ENCODE results near the gene MYG1. TPM values are rescaled to one million over a fixed set of nuclear protein-coding genes. Genes with fewer than 3 reads are reported as not detected.

Gene MYG1
- 55.6 TPM for total RNA-seq (2013)
- 10 to 100 TPM; 49.3 to 64.3 (median 55.7) TPM for polyA plus RNA-seq
- 19.1 and 23.9 TPM in 2 replicates for polyA minus RNA-seq
- 0 to 0.13 (median 0) reads per million in 11 experiments for total RNA-seq

DNA sequence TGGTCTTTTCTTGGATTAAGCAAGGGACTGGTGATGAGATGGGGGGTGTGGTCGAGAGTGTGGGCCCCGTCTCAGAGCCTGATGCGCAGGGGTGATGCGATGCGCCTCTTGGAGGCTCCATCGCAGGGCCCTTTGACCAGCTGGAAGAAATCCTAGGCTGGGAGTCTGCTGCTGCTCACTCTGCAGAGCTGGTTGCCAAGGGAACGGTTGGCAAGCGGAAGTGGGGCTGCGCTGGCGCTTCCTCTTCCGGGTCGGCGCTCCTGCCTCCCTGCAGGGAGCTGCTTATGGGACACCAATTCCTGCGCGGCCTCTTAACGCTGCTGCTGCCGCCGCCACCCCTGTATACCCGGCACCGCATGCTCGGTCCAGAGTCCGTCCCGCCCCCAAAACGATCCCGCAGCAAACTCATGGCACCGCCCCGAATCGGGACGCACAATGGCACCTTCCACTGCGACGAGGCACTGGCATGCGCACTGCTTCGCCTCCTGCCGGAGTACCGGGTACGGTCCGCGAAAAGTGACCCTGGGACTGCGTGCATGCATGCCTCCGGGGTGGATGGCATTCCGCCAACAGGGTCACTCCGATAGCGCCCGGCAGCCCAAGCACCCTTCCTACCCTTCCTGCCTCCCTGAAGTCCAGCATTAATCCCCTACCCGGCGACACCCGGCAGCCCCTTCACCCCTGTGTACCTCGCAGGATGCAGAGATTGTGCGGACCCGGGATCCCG is at the start of gene MYG1:
TSS of gene MYG1 (plus strand) at position 242 of the 727 bp plus-strand sequence. CDS start at position 285, 43 bp downstream.
- Histone ChIP-seq H3K9ac (ENCODE audit: insufficient read depth, low read length, poor library complexity, severe bottlenecking) (peak within 1 kb of the TSS; percentile 70), H3K36me3 (replicated peaks in 1 of 2; ENCODE audit: control insufficient read depth in 1 of 2, insufficient read depth in 2 of 2, low read length in 2 of 2) (peaks cover 25 to 28% of the 10 kb centered on the region in 2 donors), H3K4me3 (replicated peaks in 1 of 3; ENCODE audit: low read depth in 2 of 3, low read length in 3 of 3) (peak within 1 kb of the TSS; percentile 78 to 96 (median 90)), H4K20me1 (ENCODE audit: insufficient read depth, low read length) (peaks cover 6% of the 10 kb centered on the region), H3K27ac (ENCODE audit: low read depth in 1 of 2, low read length in 2 of 2) (peak within 1 kb of the TSS; percentile 97), H3K4me2 (replicated peaks; ENCODE audit: extremely low read depth, low read length, poor library complexity, severe bottlenecking) (peak within 1 kb of the TSS; percentile 96), H3K4me1 (ENCODE audit: control insufficient read depth in 1 of 2, insufficient read depth in 2 of 2, low read length in 2 of 2) (peaks cover 55 to 63% of the 10 kb centered on the region in 2 donors), H3K27me3 (ENCODE audit: control insufficient read depth in 2 of 2, insufficient read depth in 2 of 2, low read length in 2 of 2) (no peaks in the 10 kb centered on the region), H3K9me3 (replicated peaks in 1 of 2; ENCODE audit: control insufficient read depth in 1 of 2, insufficient read depth in 1 of 2, low read length in 2 of 2) (no peaks in the 10 kb centered on the region), H3K79me2 (ENCODE audit: insufficient read depth, low read length) (peaks cover 58% of the 10 kb centered on the region), H2AFZ (ENCODE audit: insufficient read depth, low read depth, low read length, poor library complexity, severe bottlenecking) (peak within 1 kb of the TSS; percentile 75)
- 2% methylated on average over 51 of the region's 51 CpGs for WGBS (ENCODE audit: insufficient coverage)
- Mint-ChIP-seq H3K27ac (peak within 1 kb of the TSS; percentile 99 to 100 (median 99)), H3K36me3 (peaks cover 22 to 59% of the 10 kb centered on the region in 2 donors), H3K4me3 (peak within 1 kb of the TSS; percentile 98 to 99), H3K4me1 (peaks cover 78% of the 10 kb centered on the region), H3K9me3 (peaks cover 0 to 3% (median 0%) of the 10 kb centered on the region in 7 donors), H3K27me3 (ENCODE audit: low read depth in 3 of 3) (no peaks in the 10 kb centered on the region)
- DNase-seq = peak; percentile 82 to 85 (median 84)
- intact Hi-C loops (cut with micrococcal nuclease) = loop anchor here in 1 of 2 donors (2.0 to 5.0 kb wide), 3 partner anchors 21 to 153 kb away; partner anchors contain the start of genes AAAS and PCBP2
- TF ChIP-seq CTCF (IDR thresholded peaks at IDR 0.05) = peak; percentile 22

- peaks cover 43% of the 10 kb centered on the region for H3K4me1 Mint-ChIP-seq
- H3K36me3 Mint-ChIP-seq = peaks cover 12 to 23% of the 10 kb centered on the region in 2 donors
- WGBS (ENCODE audit: insufficient coverage) = 0% methylated on average over 37 of the region's 51 CpGs
- intact Hi-C loops (cut with micrococcal nuclease) = loop anchor here (2.0 to 5.0 kb wide), 2 partner anchors 34 to 35 kb away; no protein-coding TSS in a partner anchor
- peak overlapping the region; percentile 90 for H3K9ac ChIP-seq (ENCODE audit: insufficient read depth, low read length, poor library complexity, severe bottlenecking)
- peak overlapping the region; percentile 95 for H2AFZ ChIP-seq (ENCODE audit: insufficient read depth, low read depth, low read length, poor library complexity, severe bottlenecking)
- peak; percentile 54 to 71 (median 69) for DNase-seq
- H3K27me3 Mint-ChIP-seq (ENCODE audit: low read depth in 3 of 3) = no peaks in the 10 kb centered on the region
- H3K4me1 ChIP-seq (ENCODE audit: control insufficient read depth in 1 of 2, insufficient read depth in 2 of 2, low read length in 2 of 2) = peaks cover 30 to 45% of the 10 kb centered on the region in 2 donors
- peaks cover 32% of the 10 kb centered on the region for H3K79me2 ChIP-seq (ENCODE audit: insufficient read depth, low read length)
- H3K27ac Mint-ChIP-seq = peak overlapping the region; percentile 84 to 97 (median 94)
- peak; percentile 45 for TF ChIP-seq CTCF (IDR thresholded peaks at IDR 0.05)
- peak overlapping the region; percentile 59 to 93 for H3K27ac ChIP-seq (ENCODE audit: low read depth in 1 of 2, low read length in 2 of 2)
- H3K9me3 ChIP-seq (replicated peaks in 1 of 2; ENCODE audit: control insufficient read depth in 1 of 2, insufficient read depth in 1 of 2, low read length in 2 of 2) = no peaks in the 10 kb centered on the region
- H4K20me1 ChIP-seq (ENCODE audit: insufficient read depth, low read length) = peaks cover 19% of the 10 kb centered on the region
- H3K9me3 Mint-ChIP-seq = no peaks in the 10 kb centered on the region
- H3K4me2 ChIP-seq (replicated peaks; ENCODE audit: extremely low read depth, low read length, poor library complexity, severe bottlenecking) = peak overlapping the region; percentile 99
- peak overlapping the region; percentile 94 to 98 for H3K4me3 Mint-ChIP-seq
- H3K4me3 ChIP-seq (replicated peaks in 1 of 3; ENCODE audit: low read depth in 2 of 3, low read length in 3 of 3) = peak overlapping the region; percentile 72 to 98 (median 90)
- H3K36me3 ChIP-seq (replicated peaks in 1 of 2; ENCODE audit: control insufficient read depth in 1 of 2, insufficient read depth in 2 of 2, low read length in 2 of 2) = peaks cover 8 to 22% of the 10 kb centered on the region in 2 donors
- H3K27me3 ChIP-seq (ENCODE audit: control insufficient read depth in 2 of 2, insufficient read depth in 2 of 2, low read length in 2 of 2) = no peaks in the 10 kb centered on the region
These were observed 47.8 kb upstream of the MYG1 start for GRCh38 chr12:53251477-53252348.
